Mammary epithelial cell (primary cell): Measurements from ENCODE around the gene LYPD6.

Experiments
- CTCF ChIP-seq, 2 donors: IDR thresholded peaks in 1 of 2; conservative IDR thresholded peaks in 1 of 2; 2 replicates each; pipeline ENCODE4 v1.5.1; 2011 to 2012; ENCODE audit warnings: inconsistent platforms in 2 of 2, low read length in 2 of 2, mild to moderate bottlenecking in 2 of 2, control low read depth in 1 of 2, low read depth in 1 of 2; ENCODE audit not compliant: insufficient read depth in 1 of 2; ENCODE audit errors: extremely low read depth in 1 of 2
- EZH2 ChIP-seq: IDR thresholded peaks from 2 replicates; pipeline ENCODE4 v1.6.1; 2012; ENCODE audit warnings: low read length, inconsistent platforms, borderline replicate concordance

GRCh38 chr2:149315461-149315860, 14.9 kb upstream of the LYPD6 start:
- TF ChIP-seq EZH2 (no peak), CTCF (conservative IDR thresholded peaks at IDR 0.05 in 1 of 2, IDR thresholded peaks at IDR 0.05 in 1 of 2; ENCODE audit: extremely low read depth in 1 of 2, insufficient read depth in 1 of 2, low read depth in 1 of 2, low read length in 2 of 2) (no peak)
